HepG2 (cell line): ENCODE measurements around the gene RAPGEF2. TPM values are rescaled to one million over a fixed set of nuclear protein-coding genes. Genes with fewer than 3 reads are reported as not detected.
A peak's percentile ranks its signal among the peaks of the same experiment; 100 is the strongest.
"Not testable (repeated sequence)": the region's sequence is repeated elsewhere in the genome, so short reads cannot be mapped to it uniquely, and the experiment has no call there.

Experiments used
- ATAC-seq: fragments of 200-7000 bp; cut with Tn5 transposase; 3 replicates; pipeline ENCODE4 v1.9.1; 2020; ENCODE audit warnings: mild to moderate bottlenecking, moderate library complexity
- BruUV-seq: library from RNA; stranded (reverse); fragments of 400-500 nt; replicated peaks from 2 replicates; lab custom pipeline; 2021; lab: Mats Ljungman, UMichigan
- CTCF ChIA-PET: fragments of 300-600 bp; formaldehyde crosslinking; extraction: SDS; loops from one replicate; lab custom pipeline; 2021; ENCODE audit warnings: low total read pairs, inconsistent platforms, low intra/inter-chr PET ratio; lab: Yijun Ruan, JAX
- POLR2A ChIA-PET: fragments of 350-600 bp; sonication (Branson Sonifier 250); formaldehyde crosslinking; loops from one replicate; lab custom pipeline; 2020; ENCODE audit warnings: antibody characterized with exemption, inconsistent platforms; lab: Yijun Ruan, JAX
- DNase-seq: peaks from one replicate; pipeline ENCODE4 v3.0.0-alpha.2; 2015; ENCODE audit warnings: low spot score
- FAIRE-seq: peaks from 3 replicates; lab custom pipeline; 2011; peaks lifted over from hg19 to GRCh38; lab: Jason Lieb, UNC
- H2AFZ ChIP-seq: one replicate; pipeline ENCODE4 v1.6.1; 2011; ENCODE audit warnings: low read length, inconsistent platforms
- H3K27ac ChIP-seq: fragments of 300-600 bp; 3 replicates; pipeline ENCODE4 v1.8.0; 2011; ENCODE audit warnings: mixed run types, mild to moderate bottlenecking, mixed read lengths, low read length, inconsistent platforms; ENCODE audit not compliant: insufficient read depth; ENCODE audit errors: extremely low read length
- H3K27me3 ChIP-seq, 2 experiments: fragments of 200-600 bp in 1 of 2; 2 replicates in 1 of 2; 3 replicates in 1 of 2; pipeline versions ENCODE4 v1.6.0 to v1.8.0; 2011; ENCODE audit warnings: low read length in 2 of 2, mild to moderate bottlenecking in 2 of 2, moderate library complexity in 2 of 2, inconsistent platforms in 1 of 2; ENCODE audit not compliant: insufficient read depth in 2 of 2, control insufficient read depth in 1 of 2
- H3K36me3 ChIP-seq, 2 experiments: fragments of 200-600 bp in 1 of 2; replicated peaks in 1 of 2; 2 replicates in 1 of 2; 3 replicates in 1 of 2; pipeline versions ENCODE4 v1.5.1 to v1.8.0; 2011; ENCODE audit warnings: low read length in 2 of 2, inconsistent platforms in 1 of 2; ENCODE audit not compliant: insufficient read depth in 2 of 2, control insufficient read depth in 1 of 2
- H3K4me1 ChIP-seq: 2 replicates; pipeline ENCODE4 v1.5.1; 2012; ENCODE audit warnings: low read length, inconsistent platforms; ENCODE audit not compliant: insufficient read depth
- H3K4me2 ChIP-seq: 2 replicates; pipeline ENCODE4 v1.6.0; 2011; ENCODE audit warnings: low read depth, low read length, inconsistent platforms
- H3K4me3 ChIP-seq, 3 experiments: fragments of 200-600 bp in 1 of 3; sonication (generic), shearing (Covaris generic) in 1 of 3; replicated peaks in 1 of 3; 2 replicates each; pipeline ENCODE4 v1.5.1; 2011 to 2016; ENCODE audit warnings: low read length in 3 of 3, inconsistent platforms in 2 of 3, low read depth in 2 of 3, mild to moderate bottlenecking in 2 of 3, control low read depth in 1 of 3, mixed read lengths in 1 of 3; ENCODE audit not compliant: insufficient read depth in 1 of 3
- H3K79me2 ChIP-seq: one replicate; pipeline ENCODE4 v1.6.1; 2011; ENCODE audit warnings: low read length, inconsistent platforms; ENCODE audit not compliant: insufficient read depth
- H3K9ac ChIP-seq: 2 replicates; pipeline ENCODE4 v1.6.0; 2011; ENCODE audit warnings: mild to moderate bottlenecking, low read depth, low read length, inconsistent platforms; ENCODE audit not compliant: insufficient read depth
- H3K9me3 ChIP-seq: 2 replicates; pipeline ENCODE4 v1.5.1; 2012; ENCODE audit warnings: mild to moderate bottlenecking, low read length
- H4K20me1 ChIP-seq: 2 replicates; pipeline ENCODE4 v1.6.0; 2011; ENCODE audit warnings: inconsistent platforms, mild to moderate bottlenecking, low read length, moderate library complexity; ENCODE audit not compliant: insufficient read depth
- HNF4A ChIP-seq: sonication (generic); formaldehyde crosslinking; IDR thresholded peaks from 2 replicates; pipeline ENCODE4 v1.4.0; 2020; ENCODE audit warnings: missing genetic modification reagents
- NR2F6 ChIP-seq, 2 experiments: IDR thresholded peaks; 2 replicates each; pipeline ENCODE4 v1.6.1; 2016; ENCODE audit warnings: antibody characterized with exemption in 1 of 2, mild to moderate bottlenecking in 1 of 2
- ONECUT2 ChIP-seq: sonication (generic); formaldehyde crosslinking; IDR thresholded peaks from 2 replicates; pipeline ENCODE4 v1.4.0; 2020; ENCODE audit warnings: missing genetic modification reagents
- SALL1 ChIP-seq: sonication (generic); formaldehyde crosslinking; IDR thresholded peaks from 2 replicates; pipeline ENCODE4 v1.8.0; 2022; ENCODE audit warnings: mild to moderate bottlenecking, missing genetic modification reagents
- WGBS: methylation state at CpG from one replicate; pipeline ENCODE4 v1.1.6; 2017; ENCODE audit warnings: low lambda C conversion rate; 5-methylcytosine and 5-hydroxymethylcytosine counted together
- in situ Hi-C: cut with HindIII; loops from 2 replicates; pipeline ENCODE4 v1.10.0; 2017; ENCODE audit warnings: low pct_unique_long_range_greater_than_20kb; ENCODE audit not compliant: extremely low pct_ligation_motif_present
- intact Hi-C: fragments of 100-400 bp; cut with micrococcal nuclease; formaldehyde crosslinking; loops from one replicate; pipeline ENCODE4 v1.10.0; 2022; ENCODE audit not compliant: unreplicated experiment
- polyA plus RNA-seq, 8 experiments: library from polyadenylated mRNA; depleted of rRNA in 3 of 8; stranded (reverse) in 7 of 8; unstranded in 1 of 8; fragments of >200 nt; fragmentation: Illumina TruSeq in 4 of 8; extraction: Trizol in 4 of 8; gene quantifications; 2 replicates each; pipeline versions ENCODE4 v1.2.1 to v1.2.3, GENCODE V29; 2011 to 2016; ENCODE audit warnings: low read depth in 4 of 8, missing spikeins in 1 of 8, mixed read lengths in 1 of 8; ENCODE audit not compliant: insufficient read depth in 1 of 8
- total RNA-seq, 5 experiments: library from RNA; depleted of rRNA; stranded (reverse); fragments of >200 nt; fragmentation: Illumina TruSeq; extraction: Trizol; gene quantifications; 2 replicates each; pipeline ENCODE4 v1.2.3, GENCODE V29; 2016; ENCODE audit warnings: low read depth in 1 of 5
- TF ChIP-seq, protein P1 (sequence below): sonication (generic); formaldehyde crosslinking; IDR thresholded peaks from 2 replicates; pipeline ENCODE4 v1.5.1; 2020; ENCODE audit warnings: mild to moderate bottlenecking, missing genetic modification reagents, borderline replicate concordance

Gene RAPGEF2
- total and polyA plus RNA-seq, 2 of the 13 experiments (the other 11 are each of a cell fraction or from before 2014, with no cell fraction given) = 19.2 to 23.0 TPM

DNA sequence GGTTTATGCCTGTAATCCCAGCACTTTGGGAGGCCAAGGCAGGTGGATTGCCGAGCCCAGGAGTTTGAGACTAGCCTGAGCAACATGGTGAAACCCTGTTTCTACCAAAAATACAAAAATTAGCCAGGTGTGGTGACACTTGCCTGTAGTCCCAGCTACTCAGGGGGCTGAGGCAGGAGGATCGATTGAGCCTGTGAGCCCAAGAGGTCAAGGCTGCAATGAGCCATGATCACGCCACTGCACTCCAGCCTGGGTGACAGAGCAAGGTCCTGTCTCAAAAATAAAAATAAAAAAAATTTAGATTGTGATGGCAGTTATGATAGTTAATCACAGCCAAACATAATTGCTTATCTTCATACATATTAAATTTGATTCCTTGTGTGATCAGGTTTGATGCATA lies 58.6 kb downstream of the RAPGEF2 start:
- peak; percentile 68 for ATAC-seq
- FAIRE-seq; intact Hi-C loops; H2AFZ ChIP-seq; H3K9me3 ChIP-seq; DNase-seq; H3K9ac ChIP-seq; POLR2A ChIA-PET; in situ Hi-C loops; H3K4me3 ChIP-seq; H4K20me1 ChIP-seq; H3K4me2 ChIP-seq; H3K27me3 ChIP-seq; H3K27ac ChIP-seq; H3K36me3 ChIP-seq; CTCF ChIA-PET; BruUV-seq; TF ChIP-seq NR2F6 (CRISPR knock-in tag; IDR thresholded peaks at IDR 0.05): not testable (repeated sequence)
- peaks cover 12% of the 10 kb centered on the region for H3K79me2 ChIP-seq
- 85% methylated on average over 3 of the region's 3 CpGs for WGBS
- H3K4me1 ChIP-seq = peaks cover 39% of the 10 kb centered on the region
- TF ChIP-seq HNF4A (CRISPR knock-in tag) (peak; percentile 35), ONECUT2 (peak; percentile 69), SALL1 (CRISPR knock-in tag) (peak; percentile 58; the same call in 1 of the 2 replicates), NR2F6 (IDR thresholded peaks at IDR 0.05) (0 out of 2 replicates have a peak, but pooled peaks have one; percentile 43)
- TF ChIP-seq, protein P1, sequence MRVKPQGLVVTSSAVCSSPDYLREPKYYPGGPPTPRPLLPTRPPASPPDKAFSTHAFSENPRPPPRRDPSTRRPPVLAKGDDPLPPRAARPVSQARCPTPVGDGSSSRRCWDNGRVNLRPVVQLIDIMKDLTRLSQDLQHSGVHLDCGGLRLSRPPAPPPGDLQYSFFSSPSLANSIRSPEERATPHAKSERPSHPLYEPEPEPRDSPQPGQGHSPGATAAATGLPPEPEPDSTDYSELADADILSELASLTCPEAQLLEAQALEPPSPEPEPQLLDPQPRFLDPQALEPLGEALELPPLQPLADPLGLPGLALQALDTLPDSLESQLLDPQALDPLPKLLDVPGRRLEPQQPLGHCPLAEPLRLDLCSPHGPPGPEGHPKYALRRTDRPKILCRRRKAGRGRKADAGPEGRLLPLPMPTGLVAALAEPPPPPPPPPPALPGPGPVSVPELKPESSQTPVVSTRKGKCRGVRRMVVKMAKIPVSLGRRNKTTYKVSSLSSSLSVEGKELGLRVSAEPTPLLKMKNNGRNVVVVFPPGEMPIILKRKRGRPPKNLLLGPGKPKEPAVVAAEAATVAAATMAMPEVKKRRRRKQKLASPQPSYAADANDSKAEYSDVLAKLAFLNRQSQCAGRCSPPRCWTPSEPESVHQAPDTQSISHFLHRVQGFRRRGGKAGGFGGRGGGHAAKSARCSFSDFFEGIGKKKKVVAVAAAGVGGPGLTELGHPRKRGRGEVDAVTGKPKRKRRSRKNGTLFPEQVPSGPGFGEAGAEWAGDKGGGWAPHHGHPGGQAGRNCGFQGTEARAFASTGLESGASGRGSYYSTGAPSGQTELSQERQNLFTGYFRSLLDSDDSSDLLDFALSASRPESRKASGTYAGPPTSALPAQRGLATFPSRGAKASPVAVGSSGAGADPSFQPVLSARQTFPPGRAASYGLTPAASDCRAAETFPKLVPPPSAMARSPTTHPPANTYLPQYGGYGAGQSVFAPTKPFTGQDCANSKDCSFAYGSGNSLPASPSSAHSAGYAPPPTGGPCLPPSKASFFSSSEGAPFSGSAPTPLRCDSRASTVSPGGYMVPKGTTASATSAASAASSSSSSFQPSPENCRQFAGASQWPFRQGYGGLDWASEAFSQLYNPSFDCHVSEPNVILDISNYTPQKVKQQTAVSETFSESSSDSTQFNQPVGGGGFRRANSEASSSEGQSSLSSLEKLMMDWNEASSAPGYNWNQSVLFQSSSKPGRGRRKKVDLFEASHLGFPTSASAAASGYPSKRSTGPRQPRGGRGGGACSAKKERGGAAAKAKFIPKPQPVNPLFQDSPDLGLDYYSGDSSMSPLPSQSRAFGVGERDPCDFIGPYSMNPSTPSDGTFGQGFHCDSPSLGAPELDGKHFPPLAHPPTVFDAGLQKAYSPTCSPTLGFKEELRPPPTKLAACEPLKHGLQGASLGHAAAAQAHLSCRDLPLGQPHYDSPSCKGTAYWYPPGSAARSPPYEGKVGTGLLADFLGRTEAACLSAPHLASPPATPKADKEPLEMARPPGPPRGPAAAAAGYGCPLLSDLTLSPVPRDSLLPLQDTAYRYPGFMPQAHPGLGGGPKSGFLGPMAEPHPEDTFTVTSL (CRISPR knock-in tag) = peak; percentile 30; the same call in 1 of the 2 replicates
